Ectodermal cell (in vitro differentiated cells): ENCODE measurements around the gene CLTCL1.

ENCODE experiments used
- H3K27ac ChIP-seq: 2 replicates; pipeline ENCODE4 v1.7.0; 2013; ENCODE audit warnings: mild to moderate bottlenecking, low read depth, low read length; ENCODE audit not compliant: insufficient read depth, poor library complexity, severe bottlenecking
- H3K27me3 ChIP-seq: 2 replicates; pipeline ENCODE4 v1.7.0; 2013; ENCODE audit warnings: mild to moderate bottlenecking, low read length; ENCODE audit not compliant: insufficient read depth, control insufficient read depth, poor library complexity, severe bottlenecking
- H3K36me3 ChIP-seq: one replicate; pipeline ENCODE4 v1.7.0; 2013; ENCODE audit warnings: low read length; ENCODE audit not compliant: control insufficient read depth, insufficient read depth
- H3K4me1 ChIP-seq: one replicate; pipeline ENCODE4 v1.7.0; 2013; ENCODE audit warnings: low read length; ENCODE audit not compliant: control insufficient read depth, insufficient read depth
- H3K4me3 ChIP-seq: 2 replicates; pipeline ENCODE4 v1.7.0; 2013; ENCODE audit warnings: low read depth, low read length, control low read depth; ENCODE audit not compliant: insufficient read depth
- H3K9me3 ChIP-seq: 2 replicates; pipeline ENCODE4 v1.7.0; 2013; ENCODE audit warnings: mild to moderate bottlenecking, low read length, moderate library complexity; ENCODE audit not compliant: control insufficient read depth
- WGBS, 2 experiments: methylation state at CpG; one replicate each; pipeline ENCODE4 v1.1.7; 2013; ENCODE audit warnings: missing lambda C conversion rate in 2 of 2; 5-methylcytosine and 5-hydroxymethylcytosine counted together

CLTCL1 gene

GRCh38 chr22:19222242-19223005, 69.1 kb downstream of the CLTCL1 start:
- H3K36me3 ChIP-seq = peaks cover 8% of the 10 kb centered on the region
- no peak overlapping the region for H3K27ac ChIP-seq
- H3K4me1 ChIP-seq = peaks cover 4% of the 10 kb centered on the region
- no peaks in the 10 kb centered on the region for H3K9me3 ChIP-seq
- H3K4me3 ChIP-seq = no peak overlapping the region
- no peaks in the 10 kb centered on the region for H3K27me3 ChIP-seq
- 92 to 94% methylated on average over 11 of the region's 11 CpGs for WGBS, 2 experiments

- 91 to 92% methylated on average over 3 of the region's 3 CpGs for WGBS, 2 experiments
- H3K36me3 ChIP-seq = peaks cover 8% of the 10 kb centered on the region
- peaks cover 4% of the 10 kb centered on the region for H3K4me1 ChIP-seq
- H3K4me3 ChIP-seq = no peak overlapping the region
- H3K27ac ChIP-seq = no peak overlapping the region
- H3K9me3 ChIP-seq = no peaks in the 10 kb centered on the region
- H3K27me3 ChIP-seq = no peaks in the 10 kb centered on the region
These were observed 70.7 kb downstream of the CLTCL1 start for GRCh38 chr22:19220867-19221266.

GRCh38 chr22:19218541-19219233, 72.8 kb downstream of the CLTCL1 start:
- Histone ChIP-seq H3K9me3 (no peaks in the 10 kb centered on the region), H3K27ac (no peak overlapping the region), H3K4me1 (peaks cover 4% of the 10 kb centered on the region), H3K27me3 (no peaks in the 10 kb centered on the region), H3K36me3 (peaks cover 8% of the 10 kb centered on the region), H3K4me3 (no peak overlapping the region)
- 72 to 77% methylated on average over 4 of the region's 5 CpGs for WGBS, 2 experiments

- Histone ChIP-seq H3K27me3 (no peaks in the 10 kb centered on the region), H3K4me3 (no peak overlapping the region), H3K27ac (no peak overlapping the region), H3K4me1 (peaks cover 4% of the 10 kb centered on the region), H3K36me3 (no peaks in the 10 kb centered on the region), H3K9me3 (no peaks in the 10 kb centered on the region)
- 96 to 97% methylated on average over 5 of the region's 5 CpGs for WGBS, 2 experiments
These were observed 74.9 kb downstream of the CLTCL1 start for GRCh38 chr22:19216579-19216978.

GRCh38 chr22:19215360-19215759, 76.2 kb downstream of the CLTCL1 start:
- 94 to 95% methylated on average over 14 of the region's 14 CpGs for WGBS, 2 experiments
- Histone ChIP-seq H3K27me3 (no peaks in the 10 kb centered on the region), H3K36me3 (no peaks in the 10 kb centered on the region), H3K27ac (no peak overlapping the region), H3K4me1 (peaks cover 4% of the 10 kb centered on the region), H3K9me3 (no peaks in the 10 kb centered on the region), H3K4me3 (no peak overlapping the region)

GRCh38 chr22:19214078-19214473, 77.4 kb downstream of the CLTCL1 start:
- no peaks in the 10 kb centered on the region for H3K36me3 ChIP-seq
- 9 to 17% methylated on average over 4 of the region's 4 CpGs for WGBS, 2 experiments
- no peaks in the 10 kb centered on the region for H3K27me3 ChIP-seq
- H3K9me3 ChIP-seq = no peaks in the 10 kb centered on the region
- no peak overlapping the region for H3K27ac ChIP-seq
- peaks cover 4% of the 10 kb centered on the region for H3K4me1 ChIP-seq
- H3K4me3 ChIP-seq = no peak overlapping the region

- peaks cover 3% of the 10 kb centered on the region for H3K4me1 ChIP-seq
- H3K27me3 ChIP-seq = no peaks in the 10 kb centered on the region
- WGBS, 2 experiments = 37 to 38% methylated on average over 9 of the region's 9 CpGs
- no peak overlapping the region for H3K4me3 ChIP-seq
- no peaks in the 10 kb centered on the region for H3K36me3 ChIP-seq
- H3K27ac ChIP-seq = no peak overlapping the region
- H3K9me3 ChIP-seq = no peaks in the 10 kb centered on the region
These were observed 78.0 kb downstream of the CLTCL1 start for GRCh38 chr22:19213442-19214077.

- Histone ChIP-seq H3K36me3 (no peaks in the 10 kb centered on the region), H3K27ac (no peak overlapping the region), H3K9me3 (no peaks in the 10 kb centered on the region), H3K4me3 (no peak overlapping the region), H3K27me3 (no peaks in the 10 kb centered on the region), H3K4me1 (no peaks in the 10 kb centered on the region)
- 89 to 93% methylated on average over 1 of the region's 1 CpG for WGBS, 2 experiments
These were observed 78.5 kb downstream of the CLTCL1 start for GRCh38 chr22:19213001-19213400.

- Histone ChIP-seq H3K27me3 (no peaks in the 10 kb centered on the region), H3K36me3 (no peaks in the 10 kb centered on the region), H3K9me3 (no peaks in the 10 kb centered on the region), H3K4me1 (no peaks in the 10 kb centered on the region), H3K27ac (no peak overlapping the region), H3K4me3 (no peak overlapping the region)
- 85 to 86% methylated on average over 1 of the region's 1 CpG for WGBS, 2 experiments
These were observed 79.1 kb downstream of the CLTCL1 start for GRCh38 chr22:19212302-19212870.

- no peaks in the 10 kb centered on the region for H3K36me3 ChIP-seq
These were observed 81.3 kb downstream of the CLTCL1 start for GRCh38 chr22:19210188-19210587.

More at GRCh38 chr22:19210188-19210587, 81.3 kb downstream of the CLTCL1 start:
- H3K4me3 ChIP-seq = no peak overlapping the region
- 94 to 96% methylated on average over 13 to 14 of the region's 14 CpGs for WGBS, 2 experiments
- no peak overlapping the region for H3K27ac ChIP-seq
- H3K4me1 ChIP-seq = no peaks in the 10 kb centered on the region
- H3K27me3 ChIP-seq = no peaks in the 10 kb centered on the region
- H3K9me3 ChIP-seq = no peaks in the 10 kb centered on the region
